K562 (cell line): ENCODE data around the gene GOLT1A. TPM values are rescaled to one million over a fixed set of nuclear protein-coding genes. Genes with fewer than 3 reads are reported as not detected.

Experiments
- FOS ChIP-seq: IDR thresholded peaks from 3 replicates; pipeline ENCODE4 v1.6.1; 2011; ENCODE audit not compliant: insufficient read length; ENCODE audit errors: extremely low read depth
- FOXJ3 ChIP-seq: sonication (generic); formaldehyde crosslinking; IDR thresholded peaks from 2 replicates; pipeline ENCODE4 v1.4.0; 2020; ENCODE audit warnings: mild to moderate bottlenecking, missing genetic modification reagents
- GTF2E2 ChIP-seq: fragments of 200-800 bp; sonication (Bioruptor generic); IDR thresholded peaks from 2 replicates; pipeline ENCODE4 v1.6.1; 2016; ENCODE audit warnings: missing genetic modification characterization, missing compliant biosample characterization
- HMG20B ChIP-seq: fragments of 250-450 bp; sonication (Bioruptor Pico); IDR thresholded peaks from 2 replicates; pipeline ENCODE4 v1.5.0; 2021; ENCODE audit warnings: mild to moderate bottlenecking
- NELFE ChIP-seq: IDR thresholded peaks from 2 replicates; pipeline ENCODE4 v1.6.1; 2011; ENCODE audit warnings: mild to moderate bottlenecking; ENCODE audit not compliant: insufficient read depth, insufficient read length
- RCOR1 ChIP-seq, 2 experiments: IDR thresholded peaks; 2 replicates each; pipeline ENCODE4 v1.6.1; 2012; ENCODE audit warnings: low read depth in 2 of 2, low read length in 2 of 2, borderline replicate concordance in 1 of 2, improper control_type of control experiment in 1 of 2
- ZNF253 ChIP-seq: fragments of 250-450 bp; sonication (Bioruptor Pico); conservative IDR thresholded peaks from 2 replicates; pipeline ENCODE4 v1.6.1; 2021; ENCODE audit warnings: mild to moderate bottlenecking
- polyA plus RNA-seq, 8 experiments: library from polyadenylated mRNA; depleted of rRNA in 4 of 8; stranded (reverse) in 5 of 8; unstranded in 3 of 8; fragments of >200 nt; fragmentation: Nextera tagmentation in 2 of 8; fragmentation: Illumina TruSeq in 1 of 8; extraction: Ambion mirVana in 2 of 8; extraction: Trizol in 1 of 8; gene quantifications; 2 replicates each; pipeline versions ENCODE4 v1.2.1 to v1.2.3, GENCODE V29; 2011 to 2014; ENCODE audit warnings: inconsistent platforms in 1 of 8, missing spikeins in 1 of 8
- total RNA-seq, 7 experiments: library from RNA; depleted of rRNA in 6 of 7; stranded (reverse); fragments of >200 nt in 6 of 7; fragmentation: Illumina TruSeq in 2 of 7; extraction: Trizol in 2 of 7; gene quantifications; 2 replicates each; pipeline versions ENCODE4 v1.2.1 to v1.2.3, GENCODE V29; 2011 to 2021; ENCODE audit warnings: low replicate concordance in 1 of 7
- TF ChIP-seq, protein P1 (sequence below): fragments of 250-450 bp; sonication (Bioruptor Pico); IDR thresholded peaks from 2 replicates; pipeline ENCODE4 v1.4.0; 2020; ENCODE audit warnings: borderline replicate concordance

GOLT1A gene
- total and polyA plus RNA-seq, 9 of the 15 experiments (the other 6 are each of a cell fraction or from before 2014, with no cell fraction given) = not detected

DNA sequence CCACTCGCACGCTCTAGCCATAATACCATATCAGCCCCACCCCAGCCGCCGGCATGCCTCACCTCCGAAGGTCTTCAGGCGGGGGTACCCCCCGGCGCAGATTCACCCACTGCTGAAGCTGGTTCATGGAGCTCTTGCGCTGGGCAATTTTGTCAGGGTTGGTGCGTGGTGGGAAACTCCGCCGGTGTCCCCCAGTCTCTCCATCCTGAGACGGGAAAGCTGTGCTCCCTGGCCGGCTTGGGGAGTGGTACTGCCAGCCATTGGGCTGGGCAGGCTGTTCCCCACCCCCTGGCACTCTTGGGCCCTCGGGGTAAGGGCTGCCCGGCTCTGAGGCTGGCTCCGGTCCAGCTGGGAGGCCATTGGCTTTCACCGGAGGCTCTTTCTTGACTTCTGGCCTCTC is 45.4 kb upstream of the GOLT1A start (continued):
- TF ChIP-seq NELFE = no peak
- TF ChIP-seq GTF2E2 (tag) = no peak
- no peak for TF ChIP-seq ZNF253 (CRISPR knock-in tag)
- TF ChIP-seq, protein P1, sequence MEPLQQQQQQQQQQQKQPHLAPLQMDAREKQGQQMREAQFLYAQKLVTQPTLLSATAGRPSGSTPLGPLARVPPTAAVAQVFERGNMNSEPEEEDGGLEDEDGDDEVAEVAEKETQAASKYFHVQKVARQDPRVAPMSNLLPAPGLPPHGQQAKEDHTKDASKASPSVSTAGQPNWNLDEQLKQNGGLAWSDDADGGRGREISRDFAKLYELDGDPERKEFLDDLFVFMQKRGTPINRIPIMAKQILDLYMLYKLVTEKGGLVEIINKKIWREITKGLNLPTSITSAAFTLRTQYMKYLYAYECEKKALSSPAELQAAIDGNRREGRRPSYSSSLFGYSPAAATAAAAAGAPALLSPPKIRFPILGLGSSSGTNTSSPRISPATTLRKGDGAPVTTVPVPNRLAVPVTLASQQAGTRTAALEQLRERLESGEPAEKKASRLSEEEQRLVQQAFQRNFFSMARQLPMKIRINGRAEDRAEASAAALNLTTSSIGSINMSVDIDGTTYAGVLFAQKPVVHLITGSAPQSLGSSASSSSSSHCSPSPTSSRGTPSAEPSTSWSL (CRISPR knock-in tag) = no peak
- no peak for TF ChIP-seq FOXJ3
- no peak for TF ChIP-seq RCOR1 (IDR thresholded peaks at IDR 0.05; ENCODE audit: borderline replicate concordance in 1 of 2, low read depth in 2 of 2, low read length in 2 of 2)
- no peak for TF ChIP-seq HMG20B (CRISPR knock-in tag)
- TF ChIP-seq FOS = no peak
